ENCODE results near the gene CD244. TPM values are rescaled to one million over a fixed set of nuclear protein-coding genes. Genes with fewer than 3 reads are reported as not detected.
"Not testable (repeated sequence)": the region's sequence is repeated elsewhere in the genome, so short reads cannot be mapped to it uniquely, and the experiment has no call there.

Gene CD244
- total and polyA plus RNA-seq, 7 donors, result 0.03 to 0.63 (median 0.09) TPM; not detected in 3

DNA sequence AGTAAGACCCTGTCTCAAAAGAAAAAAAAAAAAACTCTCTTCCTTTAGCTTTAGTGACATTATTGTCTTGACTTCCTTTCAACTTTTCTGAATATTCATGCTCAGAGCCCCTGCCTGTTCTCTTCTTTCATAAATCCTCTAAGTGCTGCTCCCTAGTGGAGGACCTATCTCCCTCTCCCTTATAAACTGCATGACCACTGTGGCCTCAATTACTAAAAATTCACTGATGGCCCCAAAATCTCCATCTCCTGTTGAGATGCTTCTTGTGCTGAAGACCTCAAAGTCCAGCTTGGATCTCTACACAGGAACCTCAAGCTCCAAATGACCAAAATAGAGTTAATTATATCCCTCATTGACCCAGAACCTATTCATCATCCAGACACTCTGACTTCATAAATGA, 14.5 kb upstream of the CD244 start:
- no peaks in the 10 kb centered on the region for H3K4me1 ChIP-seq
- TF ChIP-seq, protein P1, sequence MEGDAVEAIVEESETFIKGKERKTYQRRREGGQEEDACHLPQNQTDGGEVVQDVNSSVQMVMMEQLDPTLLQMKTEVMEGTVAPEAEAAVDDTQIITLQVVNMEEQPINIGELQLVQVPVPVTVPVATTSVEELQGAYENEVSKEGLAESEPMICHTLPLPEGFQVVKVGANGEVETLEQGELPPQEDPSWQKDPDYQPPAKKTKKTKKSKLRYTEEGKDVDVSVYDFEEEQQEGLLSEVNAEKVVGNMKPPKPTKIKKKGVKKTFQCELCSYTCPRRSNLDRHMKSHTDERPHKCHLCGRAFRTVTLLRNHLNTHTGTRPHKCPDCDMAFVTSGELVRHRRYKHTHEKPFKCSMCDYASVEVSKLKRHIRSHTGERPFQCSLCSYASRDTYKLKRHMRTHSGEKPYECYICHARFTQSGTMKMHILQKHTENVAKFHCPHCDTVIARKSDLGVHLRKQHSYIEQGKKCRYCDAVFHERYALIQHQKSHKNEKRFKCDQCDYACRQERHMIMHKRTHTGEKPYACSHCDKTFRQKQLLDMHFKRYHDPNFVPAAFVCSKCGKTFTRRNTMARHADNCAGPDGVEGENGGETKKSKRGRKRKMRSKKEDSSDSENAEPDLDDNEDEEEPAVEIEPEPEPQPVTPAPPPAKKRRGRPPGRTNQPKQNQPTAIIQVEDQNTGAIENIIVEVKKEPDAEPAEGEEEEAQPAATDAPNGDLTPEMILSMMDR (IDR thresholded peaks at IDR 0.05), result no peak
- no peak overlapping the region for H3K4me3 ChIP-seq
- H3K27me3 ChIP-seq (ENCODE audit: insufficient read depth in 3 of 3, low read length in 2 of 3), result peaks cover 0 to 4% (median 3%) of the 10 kb centered on the region in 3 donors
- H3K9me3 ChIP-seq, result no peaks in the 10 kb centered on the region
- ATAC-seq (no peak), DNase-seq (no peak)
- H3K27ac ChIP-seq, result no peak overlapping the region
- intact Hi-C loops (cut with DNase I), result no loop called here
- no peaks in the 10 kb centered on the region for H3K36me3 ChIP-seq (ENCODE audit: insufficient read depth in 1 of 2, low read depth in 1 of 2)

DNA sequence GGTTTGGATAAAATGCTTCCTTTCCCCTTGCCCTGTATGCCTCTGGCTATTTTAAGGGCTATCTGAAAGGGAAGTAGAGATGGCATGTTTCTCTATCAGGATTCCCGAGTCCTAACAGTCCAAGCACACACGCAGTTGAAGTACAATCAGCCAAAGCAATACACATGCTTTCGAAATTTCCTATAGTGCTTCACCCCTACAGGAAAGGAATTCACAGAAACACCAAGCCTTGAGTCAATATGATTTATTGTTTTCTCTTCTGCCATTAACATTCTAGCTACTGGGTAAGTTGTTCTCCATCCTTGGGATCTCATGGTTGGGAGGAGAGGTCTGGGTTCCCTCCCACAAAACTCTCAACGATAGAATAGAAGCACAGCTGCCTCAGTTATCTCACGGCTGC, 13.6 kb upstream of the CD244 start:
- no peak overlapping the region for H3K27ac ChIP-seq
- no peak overlapping the region for H3K4me3 ChIP-seq
- intact Hi-C loops (cut with DNase I), result no loop called here
- peaks cover 0 to 4% (median 3%) of the 10 kb centered on the region in 3 donors for H3K27me3 ChIP-seq (ENCODE audit: insufficient read depth in 3 of 3, low read length in 2 of 3)
- no peaks in the 10 kb centered on the region for H3K4me1 ChIP-seq
- no peaks in the 10 kb centered on the region for H3K9me3 ChIP-seq
- TF ChIP-seq, protein P1 (IDR thresholded peaks at IDR 0.05), result no peak
- H3K36me3 ChIP-seq (ENCODE audit: insufficient read depth in 1 of 2, low read depth in 1 of 2), result no peaks in the 10 kb centered on the region
- DNase-seq, result no peak
- no peak for ATAC-seq
- 80 to 85% (median 83%) methylated on average over 5 of the region's 5 CpGs for WGBS, 3 donors

DNA sequence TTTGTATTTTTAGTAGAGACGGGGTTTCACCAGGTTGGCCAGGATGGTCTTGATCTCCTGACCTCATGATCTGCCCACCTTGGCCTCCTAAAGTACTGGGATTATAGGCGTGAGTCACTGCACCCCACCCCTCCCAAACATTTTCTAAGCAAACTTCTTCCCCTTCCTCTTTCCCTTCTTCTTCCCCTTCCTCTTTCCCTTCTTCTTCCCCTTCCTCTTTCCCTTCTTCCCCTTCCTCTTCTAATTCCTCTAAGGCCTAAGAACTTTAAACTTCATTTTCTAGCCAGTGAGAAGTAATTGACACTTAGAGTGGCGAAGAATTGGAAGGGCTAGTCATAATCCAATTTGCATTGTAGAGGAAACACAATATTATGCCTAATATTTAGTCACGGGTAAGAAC, 12.9 kb upstream of the CD244 start:
- DNase-seq; H3K27me3 ChIP-seq (ENCODE audit: insufficient read depth in 3 of 3, low read length in 2 of 3); intact Hi-C loops (cut with DNase I); H3K27ac ChIP-seq; H3K36me3 ChIP-seq (ENCODE audit: insufficient read depth in 1 of 2, low read depth in 1 of 2); H3K9me3 ChIP-seq; H3K4me1 ChIP-seq; ATAC-seq; H3K4me3 ChIP-seq: not testable (repeated sequence)
- 62 to 76% (median 65%) methylated on average over 4 of the region's 4 CpGs for WGBS, 3 donors

DNA sequence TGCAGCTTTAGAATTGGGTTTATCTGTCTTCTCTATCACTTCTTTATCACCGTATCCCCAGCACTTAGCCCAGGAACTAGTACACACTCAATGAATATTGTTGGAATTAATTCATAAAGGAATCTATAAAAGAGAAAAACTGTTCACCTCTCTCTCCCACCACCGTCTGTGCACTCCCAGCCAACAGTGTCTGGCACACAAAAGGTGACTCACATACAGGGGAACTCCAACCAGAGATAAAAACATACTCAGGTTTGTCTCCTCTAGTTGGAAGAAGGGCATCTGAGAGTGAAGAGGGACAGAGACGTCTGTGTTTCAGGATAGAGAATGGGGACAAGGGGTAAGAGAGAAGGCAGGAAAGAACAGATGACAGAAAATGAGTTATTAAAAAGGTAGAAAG, 12.2 kb upstream of the CD244 start:
- 67 to 70% (median 68%) methylated on average over 3 of the region's 3 CpGs for WGBS, 3 donors
- TF ChIP-seq, protein P1 (IDR thresholded peaks at IDR 0.05), result no peak
- intact Hi-C loops (cut with DNase I), result no loop called here

DNA sequence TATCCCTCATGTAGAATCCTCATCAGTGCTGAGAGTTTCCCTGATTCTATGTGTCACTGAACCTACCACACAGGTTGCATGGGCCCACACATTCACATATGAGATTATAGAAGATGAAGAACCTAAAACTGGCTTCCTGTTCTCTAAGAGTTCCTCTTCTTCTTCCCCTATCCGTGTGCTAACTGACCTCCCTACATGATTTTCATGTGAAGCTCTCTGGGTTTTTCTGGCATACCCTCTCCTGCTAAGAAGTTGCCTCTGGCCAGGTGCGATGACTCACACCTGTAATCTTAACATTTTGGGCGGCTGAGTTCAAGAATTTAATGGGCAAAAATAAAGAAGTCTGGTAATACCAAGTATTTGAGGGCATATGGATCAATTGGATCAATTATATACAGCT, 5.5 kb upstream of the CD244 start:
- H3K9me3 ChIP-seq, result no peaks in the 10 kb centered on the region
- no peaks in the 10 kb centered on the region for H3K4me1 ChIP-seq
- no peak for ATAC-seq
- TF ChIP-seq, protein P1 (IDR thresholded peaks at IDR 0.05), result no peak
- no peak for DNase-seq
- no peak overlapping the region for H3K27ac ChIP-seq
- no peaks in the 10 kb centered on the region for H3K27me3 ChIP-seq (ENCODE audit: insufficient read depth in 3 of 3, low read length in 2 of 3)
- WGBS, 3 donors, result 64 to 76% (median 72%) methylated on average over 3 of the region's 3 CpGs
- intact Hi-C loops (cut with DNase I), result no loop called here
- H3K4me3 ChIP-seq, result no peak overlapping the region
- no peaks in the 10 kb centered on the region for H3K36me3 ChIP-seq (ENCODE audit: insufficient read depth in 1 of 2, low read depth in 1 of 2)

More for the DNA sequence above, 12.2 kb upstream of the CD244 start:
- Histone ChIP-seq H3K9me3 (no peaks in the 10 kb centered on the region), H3K36me3 (ENCODE audit: insufficient read depth in 1 of 2, low read depth in 1 of 2) (no peaks in the 10 kb centered on the region), H3K4me3 (no peak overlapping the region), H3K27ac (no peak overlapping the region), H3K4me1 (no peaks in the 10 kb centered on the region), H3K27me3 (ENCODE audit: insufficient read depth in 3 of 3, low read length in 2 of 3) (peaks cover 0 to 4% (median 3%) of the 10 kb centered on the region in 3 donors)
- DNase-seq (no peak), ATAC-seq (no peak)

DNA sequence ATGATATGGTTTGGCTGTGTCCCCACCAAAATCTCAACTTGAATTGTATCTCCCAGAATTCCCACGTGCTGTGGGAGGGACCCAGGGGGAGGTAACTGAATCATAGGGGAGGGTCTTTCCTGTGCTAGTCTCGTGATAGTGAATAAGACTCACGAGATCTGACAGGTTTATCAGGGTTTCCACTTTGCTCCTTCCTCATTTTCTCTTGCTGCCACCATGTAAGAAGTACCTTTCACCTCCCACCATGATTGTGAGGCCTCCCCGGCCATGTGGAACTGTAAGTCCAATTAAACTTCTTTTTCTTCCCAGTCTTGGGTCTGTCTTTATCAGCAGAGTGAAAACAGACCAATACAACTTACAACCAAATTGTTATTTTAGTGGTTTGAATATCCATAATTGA, 5.0 kb upstream of the CD244 start:
- 42 to 51% (median 42%) methylated on average over 4 of the region's 4 CpGs for WGBS, 3 donors
- H3K27ac ChIP-seq; intact Hi-C loops (cut with DNase I): not testable (repeated sequence)

More for the DNA sequence above, 5.0 kb upstream of the CD244 start:
- not testable (repeated sequence) for H3K4me1 ChIP-seq; H3K4me3 ChIP-seq; ATAC-seq; H3K27me3 ChIP-seq (ENCODE audit: insufficient read depth in 3 of 3, low read length in 2 of 3); H3K9me3 ChIP-seq; H3K36me3 ChIP-seq (ENCODE audit: insufficient read depth in 1 of 2, low read depth in 1 of 2); DNase-seq

Measured in psoas muscle (tissue), 8 donors.